SW480 (cell line): ENCODE results near the gene KRT23.

Source experiments
- DNase-seq: peaks from one replicate; pipeline ENCODE4 v3.0.0-alpha.2; 2016; ENCODE audit warnings: low spot score

Gene KRT23, protein sequence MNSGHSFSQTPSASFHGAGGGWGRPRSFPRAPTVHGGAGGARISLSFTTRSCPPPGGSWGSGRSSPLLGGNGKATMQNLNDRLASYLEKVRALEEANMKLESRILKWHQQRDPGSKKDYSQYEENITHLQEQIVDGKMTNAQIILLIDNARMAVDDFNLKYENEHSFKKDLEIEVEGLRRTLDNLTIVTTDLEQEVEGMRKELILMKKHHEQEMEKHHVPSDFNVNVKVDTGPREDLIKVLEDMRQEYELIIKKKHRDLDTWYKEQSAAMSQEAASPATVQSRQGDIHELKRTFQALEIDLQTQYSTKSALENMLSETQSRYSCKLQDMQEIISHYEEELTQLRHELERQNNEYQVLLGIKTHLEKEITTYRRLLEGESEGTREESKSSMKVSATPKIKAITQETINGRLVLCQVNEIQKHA

DNA sequence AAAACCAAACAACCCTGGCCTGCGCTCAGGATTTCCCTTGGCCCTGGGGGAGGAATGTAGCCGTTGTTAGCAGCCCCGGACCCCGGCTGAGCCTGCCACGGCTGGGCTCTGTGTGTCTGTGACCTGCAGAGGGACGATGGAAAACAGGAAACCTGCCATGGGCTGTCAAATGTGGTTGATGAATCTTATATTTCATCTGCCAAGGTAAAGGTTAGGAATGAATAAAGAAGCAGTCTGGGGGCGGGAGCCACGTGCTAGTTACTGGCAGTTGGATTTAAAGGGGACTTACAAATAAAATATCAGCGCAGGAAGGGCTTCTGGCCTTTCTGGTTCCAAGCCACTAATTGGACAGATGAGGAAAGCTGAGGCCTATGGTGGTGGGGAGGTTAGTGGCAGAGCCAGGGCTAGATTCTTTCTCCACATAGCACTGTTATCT is at the start of gene KRT23:
KRT23 (minus strand) TSS at position 263 of the 436 bp plus-strand sequence. CDS start 1,043 bp downstream, outside the sequence.
- DNase-seq = peak; percentile 87

GRCh38 chr17:40986920-40987319 is 49.5 kb upstream of the KRT23 start:
- DNase-seq = no peak

DNA sequence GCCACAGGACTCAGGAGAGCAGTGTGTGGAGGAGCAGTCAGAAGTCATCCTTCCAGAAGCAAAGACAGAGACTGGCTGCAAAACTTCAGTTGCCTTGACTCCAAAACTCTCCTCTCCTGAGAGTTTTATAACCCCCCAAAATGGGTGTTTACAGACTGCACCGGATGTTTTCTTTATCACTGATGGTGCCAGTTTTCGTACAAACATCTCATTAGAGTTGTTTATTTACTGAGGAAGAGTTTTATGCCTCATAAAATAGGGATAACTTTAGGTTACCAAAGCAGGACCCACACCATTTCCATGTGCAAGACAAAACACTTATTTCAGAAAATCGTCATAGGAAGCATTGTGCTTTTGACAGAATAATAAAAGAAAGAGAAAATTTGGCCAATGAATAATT is 46.8 kb upstream of the KRT23 start, which contains the start of gene KRT40:
KRT40 (minus strand) TSS at position 101 of the 400 bp plus-strand sequence; CDS start at position 48, 53 bp downstream.
- DNase-seq = no peak

DNA sequence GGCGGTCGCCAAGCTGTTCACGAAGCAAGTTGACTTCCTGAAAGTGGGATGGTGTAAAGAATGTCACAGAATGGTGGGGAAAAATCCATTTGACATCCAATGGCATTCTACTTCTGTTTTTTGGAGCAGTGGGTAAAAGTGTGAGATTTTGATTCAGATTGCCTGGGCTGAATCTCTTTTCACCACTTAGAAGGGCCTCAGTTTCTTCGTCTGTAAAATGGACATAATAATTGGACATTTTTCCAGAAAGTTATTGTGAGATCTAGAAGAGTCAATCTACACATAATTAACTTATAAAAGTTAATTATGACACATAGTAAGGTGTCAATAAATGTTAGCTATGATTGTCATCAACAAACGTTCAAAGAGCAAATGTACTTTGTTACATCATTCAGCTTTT is 43.7 kb upstream of the KRT23 start:
- DNase-seq = no peak

GRCh38 chr17:40980596-40980995 is 43.1 kb upstream of the KRT23 start:
- DNase-seq = no peak

DNA sequence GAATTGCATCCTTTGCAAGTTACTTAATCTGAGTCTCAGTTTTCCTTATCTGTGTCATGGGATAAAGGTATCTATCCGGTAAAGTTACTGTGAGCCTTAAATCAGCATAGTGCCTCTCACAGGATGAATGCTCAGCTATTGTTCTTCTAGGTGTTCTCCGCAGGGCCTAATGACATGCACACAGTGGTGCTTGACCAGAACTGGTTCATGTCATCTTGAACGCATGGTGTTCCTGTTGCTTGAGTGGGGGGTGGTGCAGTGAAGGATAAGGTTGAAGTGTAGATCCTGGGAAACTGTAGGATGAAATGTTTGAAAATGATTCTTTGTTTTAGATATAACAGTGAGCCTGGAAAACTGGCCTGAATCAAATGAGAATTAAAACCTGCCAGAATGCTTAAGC is 42.7 kb upstream of the KRT23 start:
- DNase-seq = no peak

GRCh38 chr17:40978575-40979151 is 41.2 kb upstream of the KRT23 start:
- no peak for DNase-seq

GRCh38 chr17:40975516-40975915 is 38.1 kb upstream of the KRT23 start:
- no peak for DNase-seq

GRCh38 chr17:40974366-40974765 is 36.9 kb upstream of the KRT23 start:
- DNase-seq = no peak

GRCh38 chr17:40967582-40967981 is 30.1 kb upstream of the KRT23 start:
- no peak for DNase-seq

- DNase-seq = no peak
Measured at GRCh38 chr17:40966848-40967247, 29.4 kb upstream of the KRT23 start, which contains the start of gene KRT39. KRT39 (minus strand) TSS chr17:40966948; CDS start chr17:40966856, 92 bp downstream.

DNA sequence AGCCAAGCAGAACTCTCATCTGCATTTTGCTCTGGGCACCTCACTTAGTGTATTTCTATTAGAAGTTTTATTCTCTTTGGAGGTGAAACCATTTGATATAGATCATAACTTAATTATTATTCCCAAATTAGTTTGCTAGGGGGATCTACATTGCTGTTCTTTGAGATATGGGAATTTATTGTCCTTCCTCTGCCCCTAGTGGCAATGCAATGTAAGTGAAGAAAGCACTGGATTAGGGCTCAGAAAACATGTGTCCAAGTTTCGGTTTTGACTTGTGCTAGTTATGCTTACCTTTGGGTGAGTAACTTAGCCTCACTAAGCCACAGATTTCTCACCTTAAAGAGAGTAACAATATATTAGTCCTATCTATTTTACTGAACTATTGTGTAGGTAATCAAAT is 26.4 kb upstream of the KRT23 start:
- no peak for DNase-seq

DNA sequence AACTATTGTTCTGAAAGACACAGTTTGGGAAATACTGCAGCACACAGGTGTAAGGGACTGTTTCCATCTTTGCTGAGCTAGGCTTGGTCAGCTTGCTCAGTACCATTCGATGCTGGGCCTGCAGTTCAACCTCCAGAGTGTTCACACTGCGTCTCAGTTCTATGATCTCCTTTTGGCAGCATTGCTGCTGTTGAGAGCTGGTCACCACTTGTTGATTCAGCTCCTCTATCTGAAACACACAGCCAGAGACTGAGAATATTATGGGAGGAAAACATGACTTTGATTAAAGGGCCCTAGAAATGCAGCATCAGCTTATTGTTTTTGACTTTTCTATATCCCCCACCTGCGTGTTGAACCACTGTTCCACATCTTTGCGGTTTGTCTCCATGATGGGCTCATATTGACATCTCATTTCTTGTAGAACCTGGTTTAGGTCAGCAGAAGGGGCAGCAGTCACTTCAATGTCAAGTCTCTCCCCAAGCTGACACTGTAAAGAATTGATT is 24.7 kb upstream of the KRT23 start:
- DNase-seq = no peak

GRCh38 chr17:40961591-40961990 is 24.1 kb upstream of the KRT23 start:
- DNase-seq = no peak

- no peak for DNase-seq
Measured at GRCh38 chr17:40960144-40960543, 22.7 kb upstream of the KRT23 start.

DNA sequence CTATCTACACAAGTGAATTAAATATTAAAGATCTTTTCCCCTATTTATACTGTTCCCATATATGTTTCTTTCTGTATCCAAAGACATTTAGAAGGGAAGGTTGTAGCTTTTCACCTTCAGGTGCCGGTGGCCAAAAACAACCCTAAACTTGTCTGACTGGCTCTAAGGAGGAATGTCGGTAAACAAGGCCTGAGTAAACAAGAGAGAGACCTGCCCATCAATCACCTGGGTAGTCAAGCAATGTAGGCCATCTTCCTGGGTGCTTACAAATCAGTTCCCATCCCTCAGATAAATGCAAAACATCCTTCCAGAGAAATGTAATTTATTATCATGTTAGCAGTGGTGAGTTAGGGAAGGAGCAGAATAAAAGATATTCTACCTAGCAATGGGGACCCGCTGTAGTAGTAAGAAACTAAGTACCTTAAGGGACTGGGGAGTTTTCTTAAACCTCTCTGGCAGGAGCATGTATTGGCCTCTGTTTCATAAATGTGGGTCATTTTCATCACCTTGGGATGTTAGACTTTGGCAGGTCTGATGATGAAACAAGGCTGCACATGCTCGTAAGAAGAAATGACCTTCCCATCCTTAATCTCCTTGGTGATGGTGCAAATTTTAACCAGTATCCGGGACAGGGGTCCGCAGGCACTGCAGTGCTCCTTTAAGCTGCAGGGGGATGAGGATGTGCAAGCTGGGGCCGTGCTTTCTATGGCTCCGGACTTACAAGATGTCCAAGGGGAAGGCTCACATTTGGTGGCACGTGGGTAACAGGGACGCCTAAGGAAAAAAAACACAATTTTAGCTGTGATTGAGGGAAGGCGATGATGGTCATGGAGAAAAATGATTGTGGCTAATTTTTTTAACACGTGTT is 20.9 kb upstream of the KRT23 start:
- peak; percentile 58 for DNase-seq

DNA sequence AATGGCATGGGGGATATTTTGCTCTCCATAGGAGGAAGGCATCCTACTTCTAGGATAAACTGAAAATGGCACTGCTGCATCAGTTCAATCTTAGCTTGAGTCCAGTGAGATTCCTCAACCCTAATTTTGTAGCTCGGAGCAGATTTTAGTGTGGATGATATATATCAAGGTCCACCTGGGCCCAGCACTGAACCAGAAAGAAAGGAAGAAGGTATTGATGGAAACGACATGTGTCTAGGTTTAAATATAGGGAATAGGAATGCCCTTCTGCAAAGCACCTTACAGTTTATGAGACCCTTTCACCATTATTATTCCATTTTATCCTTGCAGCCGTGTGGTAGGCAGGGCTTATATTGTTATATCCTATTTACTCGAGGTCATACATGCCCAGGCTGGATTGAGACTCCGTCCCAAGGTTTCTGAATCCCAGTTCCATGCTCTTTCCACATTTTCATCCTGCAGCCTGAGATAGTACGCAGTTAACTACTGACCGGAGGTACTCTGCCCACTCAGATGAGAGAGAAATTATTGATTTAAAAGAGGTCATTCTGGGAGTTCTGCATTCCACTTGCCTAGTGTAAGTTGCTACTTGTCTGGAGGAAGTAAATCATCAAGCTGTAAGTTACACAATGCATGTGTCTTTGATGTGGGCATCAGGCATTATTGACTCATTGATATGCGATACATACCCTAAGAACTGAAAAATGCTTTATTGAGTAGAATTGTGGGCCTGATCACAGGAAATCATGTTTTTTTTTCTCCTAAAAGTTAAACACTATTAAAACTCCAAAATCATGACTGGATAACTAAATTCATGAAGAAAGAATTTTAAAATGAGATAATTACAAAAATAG is 19.2 kb upstream of the KRT23 start:
- peak; percentile 99 for DNase-seq

GRCh38 chr17:40953881-40954280 is 16.4 kb upstream of the KRT23 start:
- DNase-seq = peak; percentile 91

DNA sequence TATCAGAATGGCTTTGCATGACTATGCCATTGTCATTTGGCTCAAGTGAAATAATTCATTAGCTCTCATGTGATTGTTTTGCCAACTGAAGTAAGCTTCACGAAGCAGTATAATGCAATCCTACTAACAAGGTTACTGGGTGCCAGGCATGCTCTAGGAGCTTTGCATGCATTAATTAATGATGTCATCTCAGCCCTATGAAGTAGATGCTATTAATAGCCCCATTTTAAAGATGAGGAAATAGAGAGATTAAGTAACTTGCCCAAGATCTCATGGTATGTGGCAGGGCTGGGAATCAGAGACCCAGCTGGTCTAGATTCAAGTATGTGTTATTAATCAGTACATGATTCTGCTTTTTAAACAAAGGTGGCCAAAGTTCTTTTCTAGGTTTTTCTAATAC is 15.2 kb upstream of the KRT23 start:
- peak; percentile 79 for DNase-seq

- no peak for DNase-seq
Measured at GRCh38 chr17:40952154-40952553, 14.7 kb upstream of the KRT23 start.

GRCh38 chr17:40951011-40951622 is 13.7 kb upstream of the KRT23 start:
- DNase-seq = peak; percentile 97
